Effector memory CD8-positive, alpha-beta T cell (primary cell): ENCODE measurements around the gene BAHCC1.

Source experiments
- ATAC-seq: fragments of 150-1000 bp; cut with Tn5 transposase; replicated peaks from 2 replicates; pipeline ENCODE4 v1.10.0; 2021; ENCODE audit warnings: mild to moderate bottlenecking, moderate library complexity
- DNase-seq, 3 experiments: peaks; one replicate each; pipeline ENCODE4 v3.0.0; 2021
- H3K27ac Mint-ChIP-seq, 2 donors: one replicate each; pipeline ENCODE4 v1.8.0; 2022; ENCODE audit warnings: mild to moderate bottlenecking in 2 of 2, mixed read lengths in 2 of 2, moderate library complexity in 2 of 2
- H3K27me3 Mint-ChIP-seq, 2 donors: one replicate each; pipeline ENCODE4 v1.8.0; 2022; ENCODE audit warnings: mixed read lengths in 2 of 2
- H3K36me3 Mint-ChIP-seq: one replicate; pipeline ENCODE4 v1.8.0; 2022; ENCODE audit warnings: mild to moderate bottlenecking, moderate library complexity, mixed read lengths; ENCODE audit not compliant: insufficient read depth
- H3K4me1 Mint-ChIP-seq, 2 donors: one replicate each; pipeline ENCODE4 v1.8.0; 2022; ENCODE audit warnings: low read depth in 2 of 2, mixed read lengths in 2 of 2
- H3K4me3 Mint-ChIP-seq, 2 donors: one replicate each; pipeline ENCODE4 v1.8.0; 2022; ENCODE audit warnings: mild to moderate bottlenecking in 2 of 2, mixed read lengths in 2 of 2, moderate library complexity in 2 of 2
- H3K9me3 Mint-ChIP-seq, 2 donors: one replicate each; pipeline ENCODE4 v1.8.0; 2022; ENCODE audit warnings: mixed read lengths in 2 of 2

Gene BAHCC1

GRCh38 chr17:81376946-81377714 lies 18.1 kb upstream of the BAHCC1 start:
- Mint-ChIP-seq H3K4me1 (peaks cover 0 to 5% of the 10 kb centered on the region in 2 donors), H3K4me3 (no peak overlapping the region), H3K27me3 (peaks cover 0 to 24% of the 10 kb centered on the region in 2 donors), H3K27ac (no peak overlapping the region), H3K9me3 (no peaks in the 10 kb centered on the region), H3K36me3 (peaks cover 3% of the 10 kb centered on the region)
- DNase-seq (no peak), ATAC-seq (no peak)

GRCh38 chr17:81378941-81379511 lies 16.2 kb upstream of the BAHCC1 start:
- H3K36me3 Mint-ChIP-seq: no peaks in the 10 kb centered on the region

GRCh38 chr17:81379523-81379942 lies 15.7 kb upstream of the BAHCC1 start:
- ATAC-seq (no peak), DNase-seq (no peak)
- Mint-ChIP-seq H3K36me3 (no peaks in the 10 kb centered on the region), H3K27ac (no peak overlapping the region), H3K9me3 (no peaks in the 10 kb centered on the region), H3K27me3 (peaks cover 0 to 25% of the 10 kb centered on the region in 2 donors), H3K4me3 (no peak overlapping the region), H3K4me1 (peaks cover 0 to 7% of the 10 kb centered on the region in 2 donors)

More at GRCh38 chr17:81378941-81379511, 16.2 kb upstream of the BAHCC1 start:
- Mint-ChIP-seq H3K4me1 (peaks cover 0 to 7% of the 10 kb centered on the region in 2 donors), H3K27me3 (peaks cover 0 to 23% of the 10 kb centered on the region in 2 donors), H3K27ac (no peak overlapping the region), H3K4me3 (no peak overlapping the region), H3K9me3 (no peaks in the 10 kb centered on the region)
- DNase-seq (no peak), ATAC-seq (no peak)

- no peak for ATAC-seq
- DNase-seq: no peak
- H3K27ac Mint-ChIP-seq: no peak overlapping the region
- H3K27me3 Mint-ChIP-seq: peaks cover 0 to 31% of the 10 kb centered on the region in 2 donors
- H3K4me3 Mint-ChIP-seq: no peak overlapping the region
- no peaks in the 10 kb centered on the region for H3K9me3 Mint-ChIP-seq
- H3K36me3 Mint-ChIP-seq: no peaks in the 10 kb centered on the region
- H3K4me1 Mint-ChIP-seq: peaks cover 0 to 7% of the 10 kb centered on the region in 2 donors
Measured at GRCh38 chr17:81380131-81380530, 15.1 kb upstream of the BAHCC1 start.

- no peak overlapping the region for H3K4me3 Mint-ChIP-seq
- H3K27me3 Mint-ChIP-seq: peaks cover 6 to 38% of the 10 kb centered on the region in 2 donors
- DNase-seq: no peak
- peak overlapping the region; percentile 62 to 65 for H3K27ac Mint-ChIP-seq
- peaks cover 0 to 7% of the 10 kb centered on the region in 2 donors for H3K4me1 Mint-ChIP-seq
- ATAC-seq: no peak
- no peaks in the 10 kb centered on the region for H3K9me3 Mint-ChIP-seq
- H3K36me3 Mint-ChIP-seq: no peaks in the 10 kb centered on the region
Measured at GRCh38 chr17:81380666-81381518, 14.4 kb upstream of the BAHCC1 start.

- Mint-ChIP-seq H3K4me1 (peaks cover 0 to 9% of the 10 kb centered on the region in 2 donors), H3K9me3 (no peaks in the 10 kb centered on the region), H3K27ac (peak overlapping the region in 1 of 2 donors; percentile 65), H3K4me3 (peak overlapping the region in 1 of 2 donors; percentile 37), H3K36me3 (peaks cover 3% of the 10 kb centered on the region), H3K27me3 (peaks cover 12 to 45% of the 10 kb centered on the region in 2 donors)
- ATAC-seq (peak; percentile 84), DNase-seq (peak; percentile 29 to 40 (median 39))
Measured at GRCh38 chr17:81381632-81382577, 13.4 kb upstream of the BAHCC1 start.

GRCh38 chr17:81382851-81383250 lies 12.4 kb upstream of the BAHCC1 start:
- ATAC-seq (no peak), DNase-seq (no peak)
- peaks cover 0 to 9% of the 10 kb centered on the region in 2 donors for H3K4me1 Mint-ChIP-seq
- H3K9me3 Mint-ChIP-seq: no peaks in the 10 kb centered on the region
- H3K27ac Mint-ChIP-seq: no peak overlapping the region
- H3K27me3 Mint-ChIP-seq: peaks cover 13 to 49% of the 10 kb centered on the region in 2 donors
- no peak overlapping the region for H3K4me3 Mint-ChIP-seq
- peaks cover 3% of the 10 kb centered on the region for H3K36me3 Mint-ChIP-seq

GRCh38 chr17:81383504-81384421 lies 11.5 kb upstream of the BAHCC1 start:
- DNase-seq: no peak
- ATAC-seq: no peak
- H3K9me3 Mint-ChIP-seq: no peaks in the 10 kb centered on the region
- H3K27ac Mint-ChIP-seq: no peak overlapping the region
- peaks cover 3% of the 10 kb centered on the region for H3K36me3 Mint-ChIP-seq
- no peak overlapping the region for H3K4me3 Mint-ChIP-seq
- H3K27me3 Mint-ChIP-seq: peaks cover 21 to 58% of the 10 kb centered on the region in 2 donors
- H3K4me1 Mint-ChIP-seq: peaks cover 0 to 9% of the 10 kb centered on the region in 2 donors

- no peak for DNase-seq
- peaks cover 6% of the 10 kb centered on the region for H3K36me3 Mint-ChIP-seq
- peaks cover 0 to 9% of the 10 kb centered on the region in 2 donors for H3K4me1 Mint-ChIP-seq
- no peak overlapping the region for H3K27ac Mint-ChIP-seq
- H3K4me3 Mint-ChIP-seq: peak overlapping the region in 1 of 2 donors; percentile 23
- H3K27me3 Mint-ChIP-seq: peaks cover 30 to 70% of the 10 kb centered on the region in 2 donors
- no peak for ATAC-seq
- H3K9me3 Mint-ChIP-seq: no peaks in the 10 kb centered on the region
Measured at GRCh38 chr17:81384929-81385319, 10.3 kb upstream of the BAHCC1 start.

- peaks cover 6% of the 10 kb centered on the region for H3K36me3 Mint-ChIP-seq
- no peak for DNase-seq
- no peak for ATAC-seq
- H3K27me3 Mint-ChIP-seq: peaks cover 30 to 76% of the 10 kb centered on the region in 2 donors
- no peaks in the 10 kb centered on the region for H3K9me3 Mint-ChIP-seq
- H3K4me1 Mint-ChIP-seq: peaks cover 0 to 9% of the 10 kb centered on the region in 2 donors
- peak overlapping the region; percentile 33 to 48 for H3K4me3 Mint-ChIP-seq
- H3K27ac Mint-ChIP-seq: no peak overlapping the region
Measured at GRCh38 chr17:81385320-81386111, 9.7 kb upstream of the BAHCC1 start.

GRCh38 chr17:81386141-81386645 lies 9.1 kb upstream of the BAHCC1 start:
- Mint-ChIP-seq H3K4me3 (peak overlapping the region; percentile 33 to 48), H3K4me1 (peaks cover 0 to 9% of the 10 kb centered on the region in 2 donors), H3K27ac (no peak overlapping the region), H3K36me3 (peaks cover 6% of the 10 kb centered on the region), H3K9me3 (no peaks in the 10 kb centered on the region), H3K27me3 (peaks cover 36 to 77% of the 10 kb centered on the region in 2 donors)
- DNase-seq: no peak
- no peak for ATAC-seq
